HL-60 (cell line): ENCODE results near the gene LY9.

Source experiments
- DNase-seq, 2 experiments: peaks; one replicate each; pipeline ENCODE4 v3.0.0-alpha.2; 2010 to 2020; ENCODE audit warnings: low read depth in 1 of 2, low spot score in 1 of 2
- H3K27ac ChIP-seq: fragments of 250-450 bp; sonication (Bioruptor Pico); replicated peaks from 2 replicates; pipeline ENCODE4 v1.5.1; 2020; ENCODE audit warnings: mild to moderate bottlenecking, moderate library complexity
- H3K27me3 ChIP-seq: fragments of 250-450 bp; sonication (Bioruptor Pico); 2 replicates; pipeline ENCODE4 v1.5.1; 2021; ENCODE audit warnings: mild to moderate bottlenecking, moderate library complexity; ENCODE audit not compliant: insufficient read depth, poor library complexity, severe bottlenecking
- H3K4me3 ChIP-seq: replicated peaks from 2 replicates; pipeline ENCODE4 v1.5.1; 2011; ENCODE audit warnings: mild to moderate bottlenecking, control low read depth, low read length; ENCODE audit not compliant: insufficient read depth
- CTCF ChIP-seq: IDR thresholded peaks from one replicate; pipeline ENCODE4 v1.5.1; 2011; ENCODE audit warnings: low read length, control low read depth, inconsistent platforms; ENCODE audit not compliant: insufficient read depth
- GABPA ChIP-seq: IDR thresholded peaks from 2 replicates; pipeline ENCODE4 v1.6.1; 2012; ENCODE audit warnings: low read depth
- POLR2AphosphoS5 ChIP-seq: IDR thresholded peaks from 2 replicates; pipeline ENCODE4 v1.6.1; 2012; ENCODE audit warnings: low read depth
- REST ChIP-seq: IDR thresholded peaks from 2 replicates; pipeline ENCODE4 v1.6.1; 2012; ENCODE audit warnings: low read depth; ENCODE audit not compliant: insufficient replicate concordance
- SPI1 ChIP-seq: IDR thresholded peaks from 2 replicates; pipeline ENCODE4 v1.6.1; 2012; ENCODE audit warnings: low read depth, mild to moderate bottlenecking, borderline replicate concordance

LY9 gene

GRCh38 chr1:160772331-160772730, 23.6 kb upstream of the LY9 start:
- H3K27ac ChIP-seq: no peak overlapping the region
- H3K4me3 ChIP-seq: no peak overlapping the region
- no peak for DNase-seq
- TF ChIP-seq GABPA (no peak), REST (no peak), CTCF (no peak), SPI1 (no peak), POLR2AphosphoS5 (no peak)
- H3K27me3 ChIP-seq: no peaks in the 10 kb centered on the region

- no peak for TF ChIP-seq GABPA
- no peak for TF ChIP-seq REST
- TF ChIP-seq SPI1: no peak
- no peak for TF ChIP-seq CTCF
- TF ChIP-seq POLR2AphosphoS5: no peak
- H3K27ac ChIP-seq: no peak overlapping the region
- no peak overlapping the region for H3K4me3 ChIP-seq
- no peak for DNase-seq
- H3K27me3 ChIP-seq: no peaks in the 10 kb centered on the region
Observed at GRCh38 chr1:160773093-160773492, 22.9 kb upstream of the LY9 start.

- no peaks in the 10 kb centered on the region for H3K27me3 ChIP-seq
- TF ChIP-seq GABPA: no peak
- no peak for TF ChIP-seq SPI1
- TF ChIP-seq REST: no peak
- TF ChIP-seq CTCF: no peak
- no peak for TF ChIP-seq POLR2AphosphoS5
- H3K27ac ChIP-seq: no peak overlapping the region
- DNase-seq: no peak
- H3K4me3 ChIP-seq: no peak overlapping the region
Observed at GRCh38 chr1:160774886-160775719, 20.9 kb upstream of the LY9 start.
